HL-60 (cell line): ENCODE results near the gene SSH2.

Experiments
- DNase-seq, 2 experiments: peaks; one replicate each; pipeline ENCODE4 v3.0.0-alpha.2; 2010 to 2020; ENCODE audit warnings: low read depth in 1 of 2, low spot score in 1 of 2
- H3K27ac ChIP-seq: fragments of 250-450 bp; sonication (Bioruptor Pico); replicated peaks from 2 replicates; pipeline ENCODE4 v1.5.1; 2020; ENCODE audit warnings: mild to moderate bottlenecking, moderate library complexity
- H3K27me3 ChIP-seq: fragments of 250-450 bp; sonication (Bioruptor Pico); 2 replicates; pipeline ENCODE4 v1.5.1; 2021; ENCODE audit warnings: mild to moderate bottlenecking, moderate library complexity; ENCODE audit not compliant: insufficient read depth, poor library complexity, severe bottlenecking
- H3K4me3 ChIP-seq: replicated peaks from 2 replicates; pipeline ENCODE4 v1.5.1; 2011; ENCODE audit warnings: mild to moderate bottlenecking, control low read depth, low read length; ENCODE audit not compliant: insufficient read depth
- GABPA ChIP-seq: IDR thresholded peaks from 2 replicates; pipeline ENCODE4 v1.6.1; 2012; ENCODE audit warnings: low read depth
- POLR2AphosphoS5 ChIP-seq: IDR thresholded peaks from 2 replicates; pipeline ENCODE4 v1.6.1; 2012; ENCODE audit warnings: low read depth
- SPI1 ChIP-seq: IDR thresholded peaks from 2 replicates; pipeline ENCODE4 v1.6.1; 2012; ENCODE audit warnings: low read depth, mild to moderate bottlenecking, borderline replicate concordance
- TF ChIP-seq, protein P1 (sequence below): IDR thresholded peaks from 2 replicates; pipeline ENCODE4 v1.6.1; 2012; ENCODE audit warnings: low read depth; ENCODE audit not compliant: insufficient replicate concordance
- TF ChIP-seq, protein P2 (sequence below): IDR thresholded peaks from one replicate; pipeline ENCODE4 v1.5.1; 2011; ENCODE audit warnings: low read length, control low read depth, inconsistent platforms; ENCODE audit not compliant: insufficient read depth

The SSH2 gene

DNA sequence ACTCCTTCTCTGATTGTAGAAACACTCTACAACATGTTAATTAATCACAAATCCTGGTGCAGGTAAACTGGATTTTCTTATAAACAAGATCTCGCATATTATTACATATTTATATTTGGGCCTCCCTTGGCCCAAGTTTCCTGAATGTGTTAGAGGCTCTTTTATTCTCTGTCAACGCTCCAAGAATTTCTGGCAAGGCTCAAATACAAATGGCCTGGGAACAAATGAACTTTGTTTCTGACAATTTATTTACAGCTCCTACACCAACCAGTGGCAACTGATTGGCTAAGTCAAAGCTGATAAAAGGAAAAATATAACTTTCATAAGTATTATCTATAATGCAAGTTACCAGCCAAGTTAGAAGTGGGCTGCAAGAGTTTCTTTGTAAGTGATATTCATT is 242.4 kb downstream of the SSH2 start:
- TF ChIP-seq GABPA (no peak), SPI1 (no peak), POLR2AphosphoS5 (no peak)
- TF ChIP-seq, protein P1, sequence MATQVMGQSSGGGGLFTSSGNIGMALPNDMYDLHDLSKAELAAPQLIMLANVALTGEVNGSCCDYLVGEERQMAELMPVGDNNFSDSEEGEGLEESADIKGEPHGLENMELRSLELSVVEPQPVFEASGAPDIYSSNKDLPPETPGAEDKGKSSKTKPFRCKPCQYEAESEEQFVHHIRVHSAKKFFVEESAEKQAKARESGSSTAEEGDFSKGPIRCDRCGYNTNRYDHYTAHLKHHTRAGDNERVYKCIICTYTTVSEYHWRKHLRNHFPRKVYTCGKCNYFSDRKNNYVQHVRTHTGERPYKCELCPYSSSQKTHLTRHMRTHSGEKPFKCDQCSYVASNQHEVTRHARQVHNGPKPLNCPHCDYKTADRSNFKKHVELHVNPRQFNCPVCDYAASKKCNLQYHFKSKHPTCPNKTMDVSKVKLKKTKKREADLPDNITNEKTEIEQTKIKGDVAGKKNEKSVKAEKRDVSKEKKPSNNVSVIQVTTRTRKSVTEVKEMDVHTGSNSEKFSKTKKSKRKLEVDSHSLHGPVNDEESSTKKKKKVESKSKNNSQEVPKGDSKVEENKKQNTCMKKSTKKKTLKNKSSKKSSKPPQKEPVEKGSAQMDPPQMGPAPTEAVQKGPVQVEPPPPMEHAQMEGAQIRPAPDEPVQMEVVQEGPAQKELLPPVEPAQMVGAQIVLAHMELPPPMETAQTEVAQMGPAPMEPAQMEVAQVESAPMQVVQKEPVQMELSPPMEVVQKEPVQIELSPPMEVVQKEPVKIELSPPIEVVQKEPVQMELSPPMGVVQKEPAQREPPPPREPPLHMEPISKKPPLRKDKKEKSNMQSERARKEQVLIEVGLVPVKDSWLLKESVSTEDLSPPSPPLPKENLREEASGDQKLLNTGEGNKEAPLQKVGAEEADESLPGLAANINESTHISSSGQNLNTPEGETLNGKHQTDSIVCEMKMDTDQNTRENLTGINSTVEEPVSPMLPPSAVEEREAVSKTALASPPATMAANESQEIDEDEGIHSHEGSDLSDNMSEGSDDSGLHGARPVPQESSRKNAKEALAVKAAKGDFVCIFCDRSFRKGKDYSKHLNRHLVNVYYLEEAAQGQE = no peak
- TF ChIP-seq, protein P2, sequence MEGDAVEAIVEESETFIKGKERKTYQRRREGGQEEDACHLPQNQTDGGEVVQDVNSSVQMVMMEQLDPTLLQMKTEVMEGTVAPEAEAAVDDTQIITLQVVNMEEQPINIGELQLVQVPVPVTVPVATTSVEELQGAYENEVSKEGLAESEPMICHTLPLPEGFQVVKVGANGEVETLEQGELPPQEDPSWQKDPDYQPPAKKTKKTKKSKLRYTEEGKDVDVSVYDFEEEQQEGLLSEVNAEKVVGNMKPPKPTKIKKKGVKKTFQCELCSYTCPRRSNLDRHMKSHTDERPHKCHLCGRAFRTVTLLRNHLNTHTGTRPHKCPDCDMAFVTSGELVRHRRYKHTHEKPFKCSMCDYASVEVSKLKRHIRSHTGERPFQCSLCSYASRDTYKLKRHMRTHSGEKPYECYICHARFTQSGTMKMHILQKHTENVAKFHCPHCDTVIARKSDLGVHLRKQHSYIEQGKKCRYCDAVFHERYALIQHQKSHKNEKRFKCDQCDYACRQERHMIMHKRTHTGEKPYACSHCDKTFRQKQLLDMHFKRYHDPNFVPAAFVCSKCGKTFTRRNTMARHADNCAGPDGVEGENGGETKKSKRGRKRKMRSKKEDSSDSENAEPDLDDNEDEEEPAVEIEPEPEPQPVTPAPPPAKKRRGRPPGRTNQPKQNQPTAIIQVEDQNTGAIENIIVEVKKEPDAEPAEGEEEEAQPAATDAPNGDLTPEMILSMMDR = no peak
- Histone ChIP-seq H3K4me3 (no peak overlapping the region), H3K27me3 (no peaks in the 10 kb centered on the region), H3K27ac (no peak overlapping the region)
- DNase-seq = no peak

DNA sequence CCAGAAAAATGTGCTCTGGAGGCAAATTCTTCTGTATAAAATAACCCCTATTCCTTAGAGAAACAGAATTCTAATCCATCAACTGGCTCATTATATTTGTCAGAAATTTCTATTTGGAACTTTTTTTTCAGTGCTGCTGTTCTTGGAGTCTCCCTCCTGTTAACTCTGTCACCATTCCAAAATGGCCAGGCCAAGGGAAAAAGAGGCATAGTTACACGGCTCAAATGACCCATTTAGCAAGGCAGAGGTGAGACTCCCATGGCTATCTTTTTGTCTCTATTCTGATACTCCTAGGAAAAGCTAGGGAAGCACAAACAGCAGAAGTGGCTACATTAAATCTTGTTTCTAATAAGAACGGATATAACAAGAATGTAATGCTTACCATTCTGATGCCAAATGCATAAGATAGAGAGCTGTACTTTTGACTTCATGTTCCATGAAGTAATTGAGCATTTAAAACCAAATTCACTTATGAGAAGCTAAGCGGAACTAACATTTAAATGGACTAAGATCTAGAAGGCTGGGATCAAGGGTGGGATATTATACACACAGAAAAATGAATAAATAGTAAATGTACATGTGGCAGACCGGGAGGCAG is 242.9 kb downstream of the SSH2 start:
- no peak for TF ChIP-seq POLR2AphosphoS5
- TF ChIP-seq GABPA = no peak
- TF ChIP-seq SPI1 = no peak
- TF ChIP-seq, protein P1 = no peak
- TF ChIP-seq, protein P2 = no peak
- H3K27ac ChIP-seq = no peak overlapping the region
- DNase-seq = no peak
- no peak overlapping the region for H3K4me3 ChIP-seq
- H3K27me3 ChIP-seq = no peaks in the 10 kb centered on the region

DNA sequence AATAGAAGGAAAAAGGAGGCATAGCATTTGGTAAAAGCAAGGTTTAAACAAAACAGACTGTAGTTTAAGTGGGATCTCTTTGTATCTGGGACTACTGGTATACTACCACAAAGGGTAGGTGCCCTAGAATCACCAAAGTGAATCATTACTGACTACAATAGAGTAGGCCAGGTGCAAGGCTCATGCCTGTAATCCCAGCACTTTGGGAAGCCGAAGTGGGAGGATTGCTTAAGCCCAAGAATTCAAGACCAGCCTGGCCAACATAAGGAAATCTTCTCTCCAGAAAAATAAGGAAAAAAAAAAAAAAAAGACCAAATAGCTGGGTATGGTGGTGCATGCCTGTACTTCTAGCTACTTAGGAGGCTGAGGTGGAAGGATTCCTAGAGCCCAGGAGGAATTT is 246.5 kb downstream of the SSH2 start:
- TF ChIP-seq POLR2AphosphoS5 (no peak), GABPA (no peak), SPI1 (no peak)
- TF ChIP-seq, protein P2 = no peak
- TF ChIP-seq, protein P1 = no peak
- DNase-seq = no peak
- no peak overlapping the region for H3K4me3 ChIP-seq
- no peaks in the 10 kb centered on the region for H3K27me3 ChIP-seq
- no peak overlapping the region for H3K27ac ChIP-seq
